GM21515 (cell line): ENCODE results near the gene PUM2.
"Not testable (repeated sequence)": the region's sequence is repeated elsewhere in the genome, so short reads cannot be mapped to it uniquely, and the experiment has no call there.

ENCODE experiments used
- ATAC-seq: cut with Tn5 transposase; IDR thresholded peaks from one replicate; pipeline ENCODE4 v1.9.1; 2021; ENCODE audit not compliant: unreplicated experiment

The PUM2 gene

DNA sequence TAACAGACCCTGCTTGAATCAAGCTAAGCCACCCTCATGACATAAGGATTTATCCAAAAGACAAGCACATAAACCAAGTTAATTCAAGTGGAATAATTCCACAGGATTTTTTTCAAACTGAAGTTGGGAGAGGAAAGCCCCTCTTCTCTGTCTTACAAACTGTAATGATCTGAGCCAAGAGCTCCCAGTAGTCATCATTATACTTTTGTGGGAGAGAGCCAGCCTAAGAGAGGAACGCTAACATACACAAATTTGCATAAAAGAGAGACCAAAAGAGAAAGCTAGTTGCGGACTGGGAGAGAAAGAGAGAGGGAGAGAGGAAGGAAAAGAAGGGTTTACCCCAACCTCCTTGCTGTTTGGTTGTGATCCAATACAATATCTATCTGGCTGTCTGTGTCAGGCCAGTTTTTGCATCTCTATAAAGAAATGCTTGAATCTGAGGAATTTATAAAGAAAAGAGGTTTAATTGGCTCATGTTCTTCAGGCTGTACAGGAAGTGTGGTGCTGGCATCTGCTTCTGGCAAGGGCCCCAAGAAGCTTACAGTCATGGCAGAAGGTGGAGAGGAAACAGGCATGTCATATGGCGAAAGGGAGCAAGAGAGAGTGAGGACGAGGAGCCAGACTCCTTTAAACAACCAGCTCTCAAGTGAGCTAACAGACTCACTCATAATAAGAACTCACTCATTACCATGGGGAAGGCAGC is 20.8 kb upstream of the PUM2 start:
- ATAC-seq: no peak

DNA sequence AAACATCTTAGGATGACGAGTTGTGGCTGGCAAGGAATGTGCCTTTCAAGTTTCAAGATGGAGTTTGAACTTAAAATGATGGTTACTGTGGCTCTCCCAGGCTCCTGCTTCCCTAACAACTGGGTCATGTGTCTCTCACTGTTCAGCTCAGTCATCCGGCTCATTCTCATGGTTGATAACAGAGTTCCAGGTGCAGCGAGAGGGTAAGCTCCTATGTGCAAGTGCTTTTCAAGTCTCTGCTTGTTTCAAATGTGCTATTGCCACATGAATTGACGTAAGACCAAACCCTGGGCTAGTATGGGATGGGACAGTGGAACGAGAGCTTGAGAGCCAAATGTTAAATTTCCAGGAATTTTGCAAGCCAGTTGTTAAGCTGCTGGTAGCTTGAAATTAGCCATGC is 19.5 kb upstream of the PUM2 start:
- no peak for ATAC-seq

DNA sequence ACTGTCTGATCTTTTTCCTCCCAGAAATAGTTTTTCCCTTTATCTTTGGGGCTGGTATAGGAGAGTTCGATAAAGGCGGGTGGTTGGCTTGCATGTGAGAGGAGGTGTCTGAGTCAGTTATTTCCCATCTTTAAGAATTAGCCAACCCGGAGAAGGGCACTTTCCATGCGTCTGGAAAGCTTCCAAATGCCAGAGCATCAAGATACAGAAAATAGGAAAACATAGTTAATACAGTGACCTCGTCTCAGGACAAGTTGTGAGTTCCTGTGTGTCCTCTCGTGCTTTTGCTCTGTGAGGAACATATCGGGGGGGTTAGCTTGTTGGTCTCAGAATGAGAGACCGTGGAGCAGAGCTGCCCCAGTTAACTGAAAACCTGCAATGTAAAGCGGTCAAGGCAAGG is 18.7 kb upstream of the PUM2 start:
- ATAC-seq: no peak

DNA sequence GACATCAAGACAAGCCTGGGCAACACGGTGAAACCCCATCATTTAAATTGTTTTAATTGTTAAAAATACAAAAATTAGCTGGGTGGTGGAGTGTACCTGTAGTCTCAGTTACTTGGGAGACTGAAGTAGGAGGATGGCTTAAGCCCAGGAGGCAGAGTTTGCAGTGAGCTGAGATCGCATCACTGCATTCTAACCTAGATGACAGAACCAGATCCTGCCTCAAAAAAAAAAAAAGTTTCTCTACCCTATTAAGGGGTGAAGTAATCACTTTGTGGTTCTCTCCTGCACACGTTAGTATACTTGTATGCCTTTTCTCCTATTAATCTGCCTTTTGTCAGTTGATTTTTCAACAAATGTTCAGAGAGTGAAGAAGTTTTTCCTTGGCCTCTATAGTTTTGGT is 18.1 kb upstream of the PUM2 start:
- no peak for ATAC-seq

DNA sequence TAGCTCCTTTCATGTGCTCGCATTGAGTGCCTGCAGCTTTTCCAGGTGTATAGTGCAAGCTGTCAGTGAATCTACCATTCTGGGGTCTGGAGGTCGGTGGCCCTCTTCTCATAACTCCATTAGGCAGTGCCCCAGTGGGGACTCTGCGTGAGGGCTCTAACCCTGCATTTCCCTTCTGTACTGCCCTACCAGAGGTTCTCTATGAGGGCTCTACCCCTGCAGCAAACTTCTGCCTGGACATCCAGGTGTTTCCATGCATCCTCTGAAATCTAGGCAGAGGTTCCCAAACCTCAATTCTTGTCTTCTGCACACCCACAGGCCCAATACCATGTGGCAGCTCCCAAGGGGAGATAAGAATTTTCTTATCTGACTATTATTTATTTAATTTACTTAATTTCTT is 17.3 kb upstream of the PUM2 start:
- not testable (repeated sequence) for ATAC-seq

DNA sequence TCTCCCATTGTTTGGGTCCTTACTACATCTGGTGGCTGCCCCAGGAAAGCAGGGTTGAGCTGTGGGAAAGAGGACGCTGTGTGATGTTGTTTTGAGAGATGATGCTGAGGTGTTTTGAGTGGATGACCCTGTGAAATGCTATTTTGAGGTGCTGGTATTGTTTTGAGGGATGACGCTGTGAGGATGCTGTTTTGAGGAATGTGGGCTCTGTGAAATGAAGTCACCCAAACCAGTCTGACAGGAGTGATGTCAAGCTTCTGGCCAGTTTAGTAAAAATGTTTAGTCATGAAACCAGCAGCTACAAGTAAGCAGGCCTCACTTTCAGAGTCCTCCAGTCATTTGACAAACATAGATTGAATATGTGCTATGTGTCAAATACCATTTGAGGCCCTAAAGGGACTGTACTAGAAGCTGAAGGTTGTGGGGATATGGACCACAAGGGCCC is 16.1 kb upstream of the PUM2 start:
- ATAC-seq: no peak

DNA sequence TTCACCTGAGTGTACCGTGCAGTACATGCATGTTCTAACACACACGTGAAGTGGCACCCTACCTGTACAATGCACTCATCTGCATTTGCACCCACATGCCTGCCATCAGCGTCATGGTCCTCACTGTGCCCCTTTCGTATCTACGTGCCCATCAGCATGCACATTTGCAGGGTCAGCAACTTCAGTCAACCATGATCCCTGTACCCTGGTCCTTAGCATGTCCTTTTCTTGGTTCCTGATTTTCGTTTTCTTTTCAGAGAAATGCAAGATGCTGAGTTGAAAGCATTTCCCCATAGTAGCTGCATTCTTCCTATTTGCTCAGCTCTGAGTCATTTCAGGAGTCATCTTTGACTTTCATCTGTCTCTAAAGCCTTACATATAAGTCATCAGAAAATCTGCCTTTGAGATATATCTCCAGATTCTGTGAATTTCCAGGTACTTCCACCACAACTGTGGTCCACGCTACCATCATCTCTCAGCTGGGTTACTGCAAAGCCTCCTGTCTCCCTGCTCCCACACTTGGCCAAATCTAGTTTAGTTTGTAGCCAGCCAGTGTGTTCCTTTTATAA is 14.7 kb upstream of the PUM2 start:
- ATAC-seq: peak; percentile 87

DNA sequence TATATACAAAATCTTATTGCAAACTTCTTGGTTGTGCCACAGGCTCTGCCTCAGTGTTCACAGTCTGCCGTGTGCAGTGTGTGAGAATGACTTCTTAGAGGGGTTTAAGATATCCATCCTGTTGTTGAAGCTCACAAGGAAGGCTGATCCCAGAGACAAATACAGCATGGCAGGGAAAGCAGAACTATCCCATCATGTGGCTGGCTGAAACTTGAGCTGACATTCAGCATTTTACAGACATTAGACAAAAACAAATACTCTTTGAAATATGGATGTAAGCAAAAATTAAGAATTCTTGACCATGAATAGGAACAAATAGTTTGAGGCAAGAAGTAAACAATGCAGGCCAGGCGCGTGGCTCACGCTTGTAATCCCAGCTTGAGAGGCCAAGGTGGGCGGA is 12.9 kb upstream of the PUM2 start:
- no peak for ATAC-seq

DNA sequence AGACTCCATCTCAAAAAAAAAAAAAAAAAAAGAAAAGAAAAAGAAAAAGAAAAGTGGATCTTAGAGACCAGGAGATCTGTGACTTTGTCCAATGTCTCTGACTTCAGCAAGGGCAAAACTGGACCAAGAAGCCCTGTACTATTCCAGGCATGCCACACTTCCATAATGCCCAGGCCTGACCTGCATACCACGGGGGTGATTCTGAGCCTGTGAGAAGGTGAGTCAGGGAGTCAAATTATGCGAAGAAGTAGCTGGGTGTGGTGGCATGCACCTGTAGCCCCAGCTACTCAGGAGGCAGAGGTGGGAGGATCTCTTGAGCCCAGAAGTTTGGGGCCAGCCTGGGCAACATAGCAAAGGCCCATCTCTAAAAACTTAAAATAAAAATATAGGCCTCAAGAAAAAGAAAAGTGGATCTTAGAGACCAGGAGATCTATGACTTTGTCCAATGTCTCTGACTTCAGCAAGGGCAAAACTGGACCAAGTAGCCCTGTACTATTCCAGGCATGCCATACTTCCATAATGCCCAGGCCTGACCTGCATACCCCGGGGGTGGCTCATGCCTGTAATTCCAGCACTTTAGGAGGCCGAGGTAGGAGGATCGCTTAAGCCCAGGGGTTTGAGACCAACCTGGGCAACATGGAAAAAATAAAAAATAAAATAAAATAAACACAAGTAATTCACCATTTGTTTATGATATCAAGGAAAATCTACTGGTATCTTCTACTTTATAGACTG is 12.2 kb upstream of the PUM2 start:
- no peak for ATAC-seq

DNA sequence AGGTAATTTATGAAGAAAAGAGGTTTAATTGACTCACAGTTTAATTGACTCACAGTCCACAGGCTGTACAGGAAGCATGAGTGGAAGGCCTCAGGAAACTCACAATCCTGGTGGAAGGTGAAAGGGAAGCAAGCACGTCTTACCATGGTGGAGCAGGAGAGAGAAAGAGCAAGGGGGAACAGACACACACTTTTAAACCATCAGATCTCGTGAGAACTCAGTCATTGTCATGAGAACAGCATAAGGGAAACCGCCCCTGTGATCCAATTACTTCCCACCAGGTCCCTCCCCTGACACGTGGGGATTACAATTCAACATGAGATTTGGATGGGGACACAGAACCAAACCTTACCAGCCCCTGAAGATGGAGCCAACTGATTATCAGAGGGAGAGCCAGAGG is 11.2 kb upstream of the PUM2 start:
- ATAC-seq: no peak

DNA sequence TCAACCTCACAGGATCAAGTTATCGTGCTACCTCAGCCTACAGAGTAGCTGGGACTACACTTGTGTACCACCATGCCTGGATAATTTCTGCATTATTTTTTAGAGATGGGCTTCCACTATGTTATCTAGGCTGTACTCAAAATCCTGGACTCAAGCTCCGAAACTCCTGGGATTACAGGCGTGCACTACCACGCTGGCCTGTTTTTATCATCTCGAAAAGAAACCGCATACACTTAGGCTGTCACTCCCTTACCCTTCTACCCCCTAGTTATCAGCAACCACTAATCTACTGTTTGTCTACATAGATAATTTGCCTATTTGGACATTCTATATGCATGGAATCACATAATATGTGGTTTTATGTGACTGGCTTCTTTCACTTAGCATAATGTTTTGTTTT is 8.5 kb upstream of the PUM2 start:
- ATAC-seq: no peak

DNA sequence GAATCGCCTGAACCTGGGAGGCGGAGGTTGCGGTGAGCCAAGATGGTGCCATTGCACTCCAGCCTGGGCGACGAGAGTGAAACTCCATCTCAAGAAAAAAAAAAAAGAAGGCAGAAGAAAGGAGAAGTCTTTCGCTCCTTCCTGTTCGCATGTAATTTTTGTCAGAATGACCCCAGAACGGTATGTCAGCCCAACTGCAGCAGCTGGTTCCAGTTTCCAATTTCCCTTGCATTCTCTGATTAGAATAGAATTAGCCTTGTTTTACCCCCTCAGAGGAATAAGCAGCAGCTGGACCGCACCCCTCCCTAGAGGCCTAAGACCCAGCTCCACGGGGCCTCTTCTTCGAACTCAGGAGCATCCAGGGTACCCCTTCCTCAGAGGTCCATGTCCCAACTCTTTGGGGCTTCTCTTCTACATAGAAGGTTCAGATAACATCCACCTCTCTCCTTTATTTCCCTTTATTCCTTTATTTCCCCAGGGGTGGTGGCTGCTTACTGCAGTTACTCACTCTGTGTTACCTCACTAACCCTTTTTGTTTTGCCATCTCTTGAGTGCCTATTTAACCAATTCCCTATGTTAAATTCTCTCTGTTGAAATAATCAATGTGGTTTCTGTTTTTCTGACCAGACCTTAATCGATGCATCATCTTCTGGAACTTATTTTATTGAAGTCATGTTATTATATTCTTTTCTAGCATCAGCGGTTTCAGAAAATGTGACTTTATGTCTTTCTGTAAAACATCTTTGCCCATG is 7.2 kb upstream of the PUM2 start:
- ATAC-seq: no peak

DNA sequence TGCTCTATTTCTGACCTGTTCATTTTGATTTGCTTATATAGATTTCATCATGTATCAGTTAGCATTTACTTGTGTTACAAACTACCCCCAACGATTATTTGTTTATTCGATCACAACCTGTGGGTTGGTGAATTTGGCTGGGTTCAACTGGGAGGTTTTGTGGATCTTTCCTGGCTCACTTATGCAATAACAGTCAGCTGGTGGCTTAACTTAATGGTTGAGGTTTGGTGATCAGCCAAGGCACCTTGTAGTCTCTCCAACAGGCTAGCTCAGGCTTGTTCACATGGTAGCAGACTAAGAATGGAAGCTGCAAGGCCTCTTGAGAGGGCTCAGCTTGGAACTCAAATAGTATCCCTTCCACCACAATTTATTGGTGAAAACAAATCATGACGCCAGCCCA is 5.4 kb upstream of the PUM2 start:
- ATAC-seq: no peak

DNA sequence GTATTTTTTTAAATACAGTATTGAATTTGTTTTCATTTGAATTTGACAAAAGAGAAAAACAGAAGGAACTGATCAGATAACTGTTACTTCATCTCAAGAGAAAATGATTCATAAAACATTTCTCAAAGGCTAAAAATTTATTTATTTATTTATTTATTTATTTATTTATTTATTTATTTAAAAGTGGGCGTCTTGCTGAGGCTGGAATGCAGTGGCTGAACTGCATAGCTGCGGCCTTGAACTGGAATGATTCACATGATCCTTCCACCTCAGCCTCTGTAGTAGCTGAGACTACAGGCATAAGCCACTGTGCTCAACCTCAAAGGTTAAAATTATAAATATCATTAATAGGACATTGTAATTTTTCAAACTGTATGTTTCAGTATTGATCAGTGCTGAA is 4.5 kb upstream of the PUM2 start:
- no peak for ATAC-seq

DNA sequence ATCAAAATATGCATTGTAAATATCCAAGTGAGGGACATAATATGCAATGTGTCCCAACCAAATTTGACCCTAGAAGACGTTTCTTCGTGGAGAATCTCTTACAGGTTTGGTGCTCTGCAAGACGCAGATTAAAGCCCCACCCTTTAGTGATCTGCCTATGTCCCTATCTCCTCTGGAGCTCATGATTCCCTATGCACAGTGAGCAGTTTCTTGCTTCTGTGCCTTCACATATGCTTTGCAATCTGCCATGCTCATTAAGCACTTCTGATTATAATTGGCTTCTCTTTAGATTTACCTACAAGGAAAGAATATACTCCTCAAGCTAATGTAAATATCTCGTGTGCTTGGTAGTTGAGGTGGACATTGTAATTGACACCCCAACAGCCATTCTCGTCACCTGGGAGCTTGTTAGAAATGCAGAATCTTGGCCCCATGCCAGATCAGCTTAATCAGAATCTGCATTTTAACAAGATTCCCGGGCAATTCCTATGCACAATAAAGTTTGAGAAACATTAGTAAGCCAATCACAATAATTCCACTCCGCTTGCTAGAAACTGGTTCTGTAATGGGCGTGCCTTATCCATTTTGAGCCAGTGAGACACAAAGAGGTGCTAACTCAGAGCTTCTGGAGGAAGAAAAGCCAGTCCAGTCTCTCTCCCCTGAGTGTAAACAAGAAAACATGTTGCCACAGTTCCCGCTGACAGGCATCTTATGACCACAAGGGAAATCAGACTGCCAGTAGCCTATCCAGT is 2.8 kb upstream of the PUM2 start:
- ATAC-seq: no peak

DNA sequence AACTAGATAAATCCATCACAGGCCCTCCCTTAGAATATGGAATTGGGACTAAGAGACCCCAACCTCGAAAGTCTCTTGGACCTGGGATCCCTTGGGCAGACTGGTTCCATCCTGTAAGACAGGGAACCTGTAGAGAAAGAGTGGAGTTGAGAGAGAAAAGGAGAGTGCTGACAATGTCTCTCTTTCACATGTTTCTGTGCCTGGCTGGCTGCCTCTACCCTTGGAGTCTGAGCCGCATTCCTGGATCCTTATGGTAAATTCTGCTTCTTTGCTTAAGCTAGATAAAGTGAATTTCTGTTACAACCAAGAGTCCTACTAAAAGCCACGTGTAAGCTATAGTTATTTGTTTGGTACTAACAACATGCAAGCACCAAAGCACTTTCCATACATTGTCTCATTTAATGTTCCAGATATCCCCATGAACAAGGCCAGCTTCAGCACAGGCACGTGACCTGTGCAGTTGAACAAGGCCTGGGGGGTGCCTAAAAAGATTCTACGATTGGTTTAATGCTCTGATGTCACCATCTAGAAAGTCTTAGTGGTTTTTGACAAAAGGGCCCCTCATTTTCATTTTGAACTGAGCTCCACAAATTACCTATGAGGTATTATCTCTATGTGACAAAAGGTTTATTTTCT is 2.1 kb upstream of the PUM2 start:
- no peak for ATAC-seq

DNA sequence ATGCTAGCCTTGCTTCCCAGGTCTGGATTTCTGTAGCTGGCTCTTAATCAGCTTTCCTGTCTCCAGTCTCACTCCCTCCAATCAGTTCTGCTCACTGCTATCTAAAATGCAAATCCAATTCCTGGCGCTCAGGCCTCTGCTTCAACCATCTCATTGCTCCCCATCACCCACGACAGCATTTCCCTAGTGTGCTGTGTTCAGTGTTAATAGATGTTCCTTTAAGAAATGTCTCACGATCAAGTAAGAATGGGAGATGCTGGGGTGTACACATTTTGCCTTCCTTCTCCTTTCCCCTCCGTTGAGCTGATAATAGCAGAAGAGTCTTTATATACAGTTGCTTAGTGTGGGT is 1.6 kb upstream of the PUM2 start:
- no peak for ATAC-seq

DNA sequence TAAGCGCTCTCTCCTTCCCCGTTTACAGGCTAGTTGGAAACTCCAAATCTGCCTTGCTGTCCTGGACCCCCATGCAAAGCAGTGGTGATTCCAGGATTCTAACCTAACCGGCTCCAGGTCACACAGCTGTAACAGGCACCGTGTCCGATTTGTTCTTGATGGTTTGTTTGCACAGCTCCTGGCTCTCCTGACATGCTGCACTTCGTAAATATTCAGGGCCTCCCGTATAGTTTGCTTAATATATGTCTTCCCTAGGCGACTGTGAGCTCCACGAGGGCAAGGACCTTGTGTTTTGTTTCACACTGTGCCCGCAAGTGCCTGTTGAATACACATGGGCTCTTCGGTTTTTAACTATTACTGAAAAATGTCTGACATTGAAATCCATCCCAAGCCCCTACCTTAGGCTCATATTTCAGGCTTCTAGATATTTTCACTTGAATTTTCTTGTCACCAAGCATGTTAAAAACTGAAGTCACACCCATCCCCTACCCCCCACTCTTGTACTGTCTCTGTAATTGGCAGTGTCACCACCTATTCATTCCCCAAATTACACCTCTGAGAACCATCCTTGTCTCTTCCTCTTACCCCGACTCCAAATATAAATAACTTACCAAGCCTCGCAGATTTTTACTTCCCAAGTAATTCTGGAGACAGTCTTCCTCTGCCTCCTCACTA is 1.0 kb upstream of the PUM2 start:
- peak; percentile 2 for ATAC-seq

DNA sequence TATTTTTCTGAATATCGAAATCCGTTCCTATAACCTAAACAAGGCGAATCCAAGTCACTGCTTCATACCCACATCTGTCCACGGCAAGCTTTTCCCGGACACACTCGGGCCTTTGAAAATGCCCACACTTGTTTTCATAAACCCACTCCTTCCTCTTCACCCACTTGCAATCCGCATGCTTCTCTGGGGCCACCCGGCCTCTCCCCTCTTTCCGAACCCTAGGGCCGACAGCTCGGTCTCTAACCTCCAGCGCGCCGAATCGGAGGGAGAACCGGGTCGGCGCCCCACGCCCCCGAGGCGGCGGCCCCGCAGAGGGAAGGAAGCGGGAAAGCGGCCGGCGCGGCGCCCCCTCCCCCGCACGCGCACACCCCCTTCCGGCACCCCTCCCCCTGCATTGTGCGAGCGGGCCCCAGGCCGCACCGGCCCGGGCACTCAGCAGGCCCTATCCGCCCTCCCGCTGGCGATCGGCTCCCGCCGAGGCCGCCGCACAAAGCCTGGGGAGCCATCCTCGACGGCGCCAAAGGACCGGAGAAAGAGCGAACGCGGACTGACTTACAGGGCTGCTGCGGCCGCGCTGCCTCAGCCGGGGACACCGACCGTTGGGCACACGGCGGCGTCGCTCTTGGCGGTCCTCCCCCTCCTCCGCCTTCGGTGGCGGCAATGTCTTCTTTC is 467 bp downstream of the PUM2 start:
- peak; percentile 24 for ATAC-seq

DNA sequence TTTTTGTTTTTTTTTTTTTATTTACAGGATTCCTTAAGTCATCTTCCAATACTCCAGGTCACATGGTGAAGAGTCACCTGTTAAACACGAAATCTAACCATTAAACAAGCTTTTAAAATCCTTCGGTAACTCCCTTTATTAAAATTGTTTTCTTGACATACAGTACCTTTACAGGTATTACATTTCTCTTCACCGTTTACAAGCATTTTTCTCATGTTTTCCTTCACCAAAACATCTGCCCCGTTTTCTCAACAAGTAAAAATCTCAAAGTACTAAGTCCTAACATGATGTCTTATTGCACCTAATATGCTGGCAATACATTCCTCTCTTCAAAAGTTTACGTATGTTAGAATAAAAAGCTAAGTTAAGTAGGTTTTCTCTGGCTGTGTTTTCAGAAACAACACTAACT is 1.1 kb downstream of the PUM2 start:
- no peak for ATAC-seq
